ENCODE results near the gene ATRAID.

Gene ATRAID

GRCh38 chr2:27261241-27261925 lies 49.5 kb downstream of the ATRAID start:
- no peak for DNase-seq (ENCODE audit: low read depth)
- TF ChIP-seq, protein P1, sequence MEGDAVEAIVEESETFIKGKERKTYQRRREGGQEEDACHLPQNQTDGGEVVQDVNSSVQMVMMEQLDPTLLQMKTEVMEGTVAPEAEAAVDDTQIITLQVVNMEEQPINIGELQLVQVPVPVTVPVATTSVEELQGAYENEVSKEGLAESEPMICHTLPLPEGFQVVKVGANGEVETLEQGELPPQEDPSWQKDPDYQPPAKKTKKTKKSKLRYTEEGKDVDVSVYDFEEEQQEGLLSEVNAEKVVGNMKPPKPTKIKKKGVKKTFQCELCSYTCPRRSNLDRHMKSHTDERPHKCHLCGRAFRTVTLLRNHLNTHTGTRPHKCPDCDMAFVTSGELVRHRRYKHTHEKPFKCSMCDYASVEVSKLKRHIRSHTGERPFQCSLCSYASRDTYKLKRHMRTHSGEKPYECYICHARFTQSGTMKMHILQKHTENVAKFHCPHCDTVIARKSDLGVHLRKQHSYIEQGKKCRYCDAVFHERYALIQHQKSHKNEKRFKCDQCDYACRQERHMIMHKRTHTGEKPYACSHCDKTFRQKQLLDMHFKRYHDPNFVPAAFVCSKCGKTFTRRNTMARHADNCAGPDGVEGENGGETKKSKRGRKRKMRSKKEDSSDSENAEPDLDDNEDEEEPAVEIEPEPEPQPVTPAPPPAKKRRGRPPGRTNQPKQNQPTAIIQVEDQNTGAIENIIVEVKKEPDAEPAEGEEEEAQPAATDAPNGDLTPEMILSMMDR (conservative IDR thresholded peaks at IDR 0.05; ENCODE audit: low read length): no peak
- H3K4me3 ChIP-seq (ENCODE audit: low read length): no peak overlapping the region

GRCh38 chr2:27261926-27262298 lies 50.1 kb downstream of the ATRAID start:
- no peak overlapping the region for H3K4me3 ChIP-seq (ENCODE audit: low read length)
- no peak for DNase-seq (ENCODE audit: low read depth)
- TF ChIP-seq, protein P1 (conservative IDR thresholded peaks at IDR 0.05; ENCODE audit: low read length): no peak

GRCh38 chr2:27262379-27263286 lies 50.8 kb downstream of the ATRAID start, which contains the start of gene SLC30A3:
Gene SLC30A3 (minus strand): TSS chr2:27263047. CDS start chr2:27262906, 141 bp downstream.
- TF ChIP-seq, protein P1 (conservative IDR thresholded peaks at IDR 0.05; ENCODE audit: low read length): no peak
- H3K4me3 ChIP-seq (ENCODE audit: low read length): 0 out of 2 replicates have a peak within 1 kb of the TSS, but pooled peaks have one; percentile 12
- DNase-seq (ENCODE audit: low read depth): peak; percentile 13

DNA sequence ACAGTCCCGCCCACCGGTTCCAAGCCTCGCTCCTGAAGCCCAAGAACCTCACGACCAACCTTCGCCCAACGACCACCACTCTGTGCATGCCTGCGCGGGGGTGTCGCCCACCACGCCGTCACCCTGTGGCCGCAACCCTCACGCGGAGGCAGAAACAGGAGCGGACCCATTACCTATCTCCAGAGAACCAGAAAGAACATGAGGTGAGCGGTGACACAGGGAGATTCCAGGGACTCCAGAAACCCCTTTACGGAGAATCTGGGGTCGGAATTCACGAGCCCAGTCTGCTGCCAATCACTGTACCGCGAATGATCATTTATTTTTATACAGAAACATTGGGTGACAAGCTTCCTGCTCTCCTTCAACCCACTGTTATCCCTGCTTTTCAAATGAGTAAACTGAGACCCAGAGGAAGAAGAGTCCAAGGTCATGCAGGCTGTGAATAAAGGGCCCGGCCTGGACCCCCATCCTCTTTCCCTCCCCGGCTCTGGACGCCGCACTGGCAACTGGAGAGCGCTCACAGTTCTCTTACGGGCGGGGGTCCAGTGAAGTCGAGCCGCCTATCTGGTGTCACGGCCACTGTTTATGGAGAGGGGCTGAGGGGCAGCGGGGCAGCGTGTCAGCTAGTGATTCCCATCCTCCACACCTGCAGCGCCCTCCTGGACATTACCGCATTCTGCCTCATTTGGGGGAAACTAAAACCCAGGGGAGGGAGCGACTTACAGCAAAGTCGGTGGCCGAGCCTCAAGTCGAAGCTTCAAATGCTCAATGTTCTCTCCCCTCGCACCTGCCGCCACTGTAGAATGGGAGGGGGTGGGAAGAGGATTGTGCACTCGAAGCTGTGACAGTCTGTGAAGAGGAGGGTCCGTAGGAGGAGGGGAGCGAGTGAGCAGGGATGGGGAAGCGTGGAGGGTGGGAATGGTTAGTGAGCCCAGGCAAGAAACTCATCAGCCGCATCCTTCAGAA lies 51.7 kb downstream of the ATRAID start:
- no peak overlapping the region for H3K4me3 ChIP-seq (ENCODE audit: low read length)
- DNase-seq (ENCODE audit: low read depth): no peak
- TF ChIP-seq, protein P1 (conservative IDR thresholded peaks at IDR 0.05; ENCODE audit: low read length): no peak

DNA sequence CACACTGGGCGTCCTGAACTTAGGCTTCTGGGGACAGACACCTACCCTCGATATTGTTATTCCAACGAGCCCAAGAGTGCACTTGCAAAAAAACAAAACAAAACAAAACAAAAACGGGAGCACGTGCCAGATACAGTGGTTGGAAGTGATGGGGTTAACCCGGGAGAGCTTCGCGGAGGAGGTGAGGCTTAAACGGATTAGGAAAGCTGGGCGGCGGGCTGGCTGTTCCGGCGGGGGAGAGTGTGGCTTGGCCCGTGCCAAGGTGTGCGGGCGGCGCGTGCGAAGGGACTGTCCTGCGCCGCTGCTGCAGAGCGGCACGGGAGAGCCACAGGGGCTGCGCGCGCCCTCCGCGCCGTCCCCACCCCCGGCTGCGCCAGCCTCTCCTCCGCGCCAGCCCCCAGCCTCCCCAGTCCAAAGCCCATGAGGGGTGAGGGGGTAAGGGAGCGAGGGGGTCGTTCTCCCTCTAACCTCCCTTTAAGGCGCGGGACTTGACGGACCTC lies 52.5 kb downstream of the ATRAID start:
- H3K4me3 ChIP-seq (ENCODE audit: low read length): no peak overlapping the region
- DNase-seq (ENCODE audit: low read depth): no peak
- TF ChIP-seq, protein P1 (conservative IDR thresholded peaks at IDR 0.05; ENCODE audit: low read length): no peak

DNA sequence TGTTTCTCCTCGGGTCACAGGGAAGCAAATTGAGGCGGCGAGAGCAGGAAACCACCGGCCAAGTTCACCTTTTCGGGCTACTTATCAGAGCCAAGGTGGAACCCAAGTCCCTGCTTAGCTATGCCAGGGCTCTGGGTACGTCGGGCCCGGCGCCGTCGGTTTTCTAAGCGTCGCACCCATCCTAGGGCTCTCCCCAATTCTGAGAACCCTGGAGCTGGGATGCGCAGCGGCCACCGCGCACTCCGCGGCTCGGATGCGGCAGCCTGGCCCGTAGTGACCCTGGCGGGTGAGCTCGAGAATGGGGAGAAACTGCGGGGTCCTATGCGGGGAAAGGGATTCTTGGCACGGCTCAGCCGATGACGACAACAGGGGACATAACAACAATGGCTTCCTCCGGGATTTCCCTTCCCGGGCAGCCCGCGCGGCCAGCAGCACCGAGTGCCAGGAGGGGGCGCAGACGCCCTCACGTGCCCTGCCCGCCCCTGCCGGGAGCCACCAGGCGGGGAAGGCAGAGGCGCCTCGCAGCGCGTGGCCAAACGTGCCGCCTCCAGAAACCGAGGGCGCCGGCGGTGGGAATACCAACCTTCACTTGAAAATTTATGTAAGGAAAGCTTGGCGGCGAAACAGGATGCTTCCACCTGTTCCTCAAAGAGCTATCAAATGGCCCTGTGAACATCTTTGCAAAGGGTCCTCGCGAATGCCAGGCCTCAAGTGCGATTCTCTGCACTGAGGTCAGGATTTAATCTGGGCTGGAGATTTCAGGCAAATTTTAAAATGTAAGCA lies 53.1 kb downstream of the ATRAID start:
- TF ChIP-seq, protein P1 (conservative IDR thresholded peaks at IDR 0.05; ENCODE audit: low read length): peak; percentile 33
- DNase-seq (ENCODE audit: low read depth): no peak
- H3K4me3 ChIP-seq (ENCODE audit: low read length): peak overlapping the region; percentile 16; the same call in 1 of the 2 replicates
